ENCODE measurements around the gene ARID5B.
"Not testable (repeated sequence)": the region's sequence is repeated elsewhere in the genome, so short reads cannot be mapped to it uniquely, and the experiment has no call there.

The ARID5B gene

DNA sequence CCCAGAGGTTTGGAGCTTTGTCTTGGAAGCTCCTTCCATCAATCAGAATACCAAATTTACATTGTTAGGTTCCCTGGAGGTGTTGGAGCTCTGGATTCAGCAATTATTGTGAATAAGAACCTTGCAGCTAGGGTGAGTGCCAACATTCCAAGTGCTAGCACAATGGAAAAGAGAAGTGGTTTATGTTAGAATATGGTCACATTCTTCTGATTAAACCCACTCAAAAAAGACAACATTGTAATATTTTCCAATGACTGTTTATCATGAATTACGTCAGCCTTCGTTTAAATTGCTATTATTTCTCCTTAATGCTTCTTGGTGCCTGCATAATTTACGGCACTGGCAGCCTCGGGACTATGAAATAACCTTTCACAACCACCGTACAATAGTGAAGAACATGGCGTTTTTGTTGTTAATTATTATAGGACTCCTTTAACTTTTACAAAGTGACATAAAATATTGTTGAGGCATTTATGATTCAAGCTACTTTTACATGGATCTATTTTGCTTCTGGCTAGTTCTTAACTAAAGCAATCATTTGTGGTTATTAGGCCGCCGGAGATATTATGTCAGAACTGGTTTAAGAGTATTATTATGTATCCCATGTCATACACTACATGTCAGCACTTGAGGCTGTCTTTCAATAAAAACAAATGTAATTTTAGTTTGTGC lies 117.7 kb downstream of the ARID5B start:
- no peak for DNase-seq

DNA sequence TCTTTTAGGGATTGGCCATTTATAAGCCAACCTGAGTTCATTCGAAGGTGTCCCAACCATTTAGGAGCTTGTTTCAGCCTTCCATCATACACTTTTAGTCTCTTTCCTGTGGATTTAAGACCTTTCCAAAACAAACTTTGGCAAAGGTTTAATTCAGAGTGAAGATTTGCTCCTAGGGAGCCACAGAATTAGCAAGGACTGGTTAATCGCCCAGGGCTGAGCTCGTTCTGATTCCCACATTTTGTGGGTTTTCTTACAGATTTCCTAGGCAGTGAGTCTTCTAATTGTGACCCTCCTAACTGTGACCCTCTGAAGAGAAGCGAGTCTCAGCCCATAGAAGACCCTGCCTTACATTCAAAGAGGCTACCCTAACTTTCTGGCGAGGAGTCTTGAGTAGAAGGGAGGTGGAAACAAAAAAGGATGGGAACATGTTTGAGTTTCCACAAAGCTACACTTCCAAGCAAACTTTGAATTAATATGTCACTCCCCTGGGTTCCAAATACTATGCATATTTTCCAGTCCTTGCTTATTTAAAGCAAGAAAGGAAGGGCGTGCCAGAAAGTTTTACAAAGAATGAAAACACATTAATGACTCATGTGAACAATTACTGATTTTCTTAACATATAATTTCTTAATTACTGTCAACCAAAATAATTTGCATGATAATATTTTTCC lies 118.3 kb downstream of the ARID5B start:
- DNase-seq: no peak

DNA sequence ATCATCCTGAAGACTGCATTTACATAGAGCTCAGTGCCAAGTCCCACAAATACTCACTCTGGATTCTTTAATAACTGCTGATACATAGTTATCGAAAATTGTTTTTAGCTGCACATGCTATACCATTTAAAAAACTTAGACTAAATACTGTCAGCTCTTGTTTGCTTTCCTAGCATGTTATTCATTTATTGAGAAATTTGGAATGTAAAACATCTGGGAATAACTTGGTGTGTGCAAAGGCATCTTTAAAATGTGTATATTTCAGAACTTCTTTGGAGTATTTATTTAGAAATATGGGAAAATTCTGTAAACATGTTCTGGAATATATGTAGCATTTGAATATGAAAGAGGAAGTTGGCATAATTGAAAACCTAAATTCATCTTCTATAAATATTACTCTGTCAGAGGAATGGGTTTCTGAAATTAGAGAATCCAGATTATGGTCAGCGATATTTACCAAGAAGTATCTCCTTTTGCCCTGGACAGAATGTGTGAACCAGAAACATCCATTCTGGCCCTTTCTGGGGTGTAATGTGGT lies 119.7 kb downstream of the ARID5B start:
- DNase-seq: no peak

DNA sequence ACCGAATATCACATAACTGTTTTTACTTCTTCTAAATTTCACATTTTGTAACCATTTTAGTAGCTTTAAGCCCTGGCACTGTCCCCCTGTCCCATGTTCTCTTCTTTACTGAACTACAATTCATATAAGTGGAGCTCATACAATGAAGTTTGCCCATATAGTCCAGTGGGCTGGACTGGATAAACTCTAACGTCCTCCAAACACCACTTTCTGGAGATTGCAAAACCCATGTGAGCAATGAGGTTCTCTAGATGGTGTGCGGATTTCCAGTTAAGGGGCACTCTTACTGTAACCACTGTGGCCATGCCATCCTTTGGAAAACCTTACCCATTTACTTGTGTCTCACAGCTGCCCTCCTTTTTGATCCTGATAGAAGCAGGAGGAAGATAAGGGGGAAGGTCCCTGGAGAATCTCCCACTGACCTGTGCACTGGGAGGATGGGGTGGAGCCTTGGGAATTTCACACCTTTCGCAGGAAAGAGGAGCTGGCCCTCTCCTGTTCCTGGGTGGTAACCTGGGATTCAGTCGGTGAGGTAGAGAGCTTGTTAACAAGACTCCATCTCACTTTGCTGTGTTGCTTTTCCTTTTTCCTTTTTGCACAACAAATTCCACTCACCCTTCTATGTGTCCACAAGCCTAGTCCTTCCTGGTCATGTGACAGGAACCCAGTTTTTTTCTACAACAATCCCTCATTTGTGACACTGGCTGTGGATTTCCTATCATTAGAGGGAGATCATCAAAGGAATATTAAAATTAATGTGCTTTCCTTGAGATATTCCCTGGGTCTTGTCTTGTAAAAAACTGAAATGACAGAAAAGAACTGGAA lies 120.7 kb downstream of the ARID5B start:
- no peak for DNase-seq

DNA sequence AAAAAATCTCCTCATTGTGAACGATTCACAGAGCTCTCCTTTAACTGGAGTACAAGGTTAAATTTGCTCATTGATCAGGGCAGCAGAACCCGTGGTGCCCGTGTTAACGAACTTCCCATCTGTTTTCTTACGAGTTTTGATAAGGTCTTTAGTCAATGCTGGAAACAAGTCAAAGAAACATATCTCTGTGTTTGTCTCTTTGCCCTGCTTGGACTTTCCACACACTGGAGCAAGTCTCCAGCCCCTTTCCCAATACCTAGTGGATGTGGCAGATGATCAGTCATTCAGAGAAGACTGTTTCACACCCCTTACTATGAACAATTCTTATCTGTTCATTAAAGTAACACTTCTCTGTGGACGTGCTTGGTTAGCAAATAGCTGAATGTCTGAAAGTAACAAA lies 121.3 kb downstream of the ARID5B start:
- DNase-seq: no peak

DNA sequence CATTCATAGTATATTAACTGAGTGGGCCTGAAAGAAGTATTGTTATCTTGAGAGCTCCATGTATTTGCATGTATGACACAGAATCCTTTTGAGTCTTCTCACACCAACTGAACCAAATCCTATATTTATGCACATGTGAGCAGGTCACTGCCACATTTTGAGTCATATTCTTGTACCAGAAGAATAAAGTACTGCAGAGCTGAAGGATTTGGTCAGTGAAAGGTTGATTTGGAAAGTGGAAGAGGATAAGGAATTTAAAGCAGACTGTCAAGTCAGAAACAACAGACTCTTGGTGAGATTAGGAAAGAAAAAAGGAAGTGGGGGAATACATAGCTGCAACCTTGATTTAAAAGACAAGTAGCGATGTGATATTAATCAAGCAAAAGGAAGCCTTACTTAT lies 121.8 kb downstream of the ARID5B start:
- no peak for DNase-seq

DNA sequence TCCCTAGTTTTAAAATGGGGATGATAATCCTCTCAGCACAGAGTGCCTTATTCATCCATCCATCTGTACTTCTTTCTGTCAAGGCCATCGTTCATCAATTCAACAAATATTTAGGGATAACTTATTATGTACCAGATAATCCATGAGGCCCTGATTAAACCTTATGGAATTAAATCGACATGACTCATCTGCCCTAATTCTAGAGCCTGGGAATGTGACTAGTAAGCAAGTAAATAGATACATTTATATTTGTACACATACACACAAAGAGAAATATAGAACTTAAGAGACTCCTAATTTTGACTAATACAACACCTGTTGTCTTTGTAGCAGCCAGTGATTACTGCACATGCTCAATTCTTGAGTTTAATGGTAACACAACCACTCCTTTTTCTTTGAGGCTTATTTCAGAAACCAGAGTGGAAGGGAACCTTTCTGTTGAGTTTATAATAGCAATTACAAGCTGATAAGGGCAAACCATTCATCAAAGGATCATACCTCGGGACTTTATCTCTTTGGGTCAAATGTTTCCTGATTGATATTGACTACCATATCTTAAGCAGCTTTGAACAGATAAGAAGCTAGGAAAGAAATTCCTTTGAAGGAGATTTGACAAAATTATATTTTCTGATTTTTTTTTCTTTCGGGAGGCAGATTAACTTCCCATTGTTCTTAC lies 122.7 kb downstream of the ARID5B start:
- no peak for DNase-seq

DNA sequence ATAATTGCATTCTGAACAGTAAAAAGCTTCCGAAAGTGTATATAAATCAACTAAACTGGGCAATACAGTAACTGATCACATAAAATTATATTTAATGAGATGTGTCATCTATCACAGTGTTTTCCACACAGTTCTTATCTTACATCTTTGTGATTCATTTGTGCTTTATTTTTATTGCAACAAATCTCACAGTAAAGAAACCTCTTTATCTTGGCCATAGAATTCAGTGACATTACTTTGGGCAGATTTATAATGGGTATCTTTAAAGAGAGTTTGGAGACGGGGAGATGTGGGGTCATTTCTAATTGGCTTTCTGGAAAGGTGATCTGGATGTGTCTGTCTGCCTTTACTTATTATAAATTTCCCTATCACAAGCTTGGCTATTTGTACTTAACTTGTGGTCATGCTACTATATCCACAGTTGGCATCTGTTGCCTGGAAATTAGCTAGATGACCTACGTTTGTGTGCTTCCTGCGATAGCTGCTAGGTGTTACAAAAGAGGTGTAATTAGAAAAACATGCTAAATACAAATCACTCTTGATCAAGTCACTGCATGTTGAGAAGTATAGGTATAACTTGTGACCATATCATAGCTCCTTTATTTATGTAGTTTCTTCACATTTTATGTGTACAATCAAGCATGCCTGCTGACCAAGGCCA lies 123.8 kb downstream of the ARID5B start:
- DNase-seq: no peak

DNA sequence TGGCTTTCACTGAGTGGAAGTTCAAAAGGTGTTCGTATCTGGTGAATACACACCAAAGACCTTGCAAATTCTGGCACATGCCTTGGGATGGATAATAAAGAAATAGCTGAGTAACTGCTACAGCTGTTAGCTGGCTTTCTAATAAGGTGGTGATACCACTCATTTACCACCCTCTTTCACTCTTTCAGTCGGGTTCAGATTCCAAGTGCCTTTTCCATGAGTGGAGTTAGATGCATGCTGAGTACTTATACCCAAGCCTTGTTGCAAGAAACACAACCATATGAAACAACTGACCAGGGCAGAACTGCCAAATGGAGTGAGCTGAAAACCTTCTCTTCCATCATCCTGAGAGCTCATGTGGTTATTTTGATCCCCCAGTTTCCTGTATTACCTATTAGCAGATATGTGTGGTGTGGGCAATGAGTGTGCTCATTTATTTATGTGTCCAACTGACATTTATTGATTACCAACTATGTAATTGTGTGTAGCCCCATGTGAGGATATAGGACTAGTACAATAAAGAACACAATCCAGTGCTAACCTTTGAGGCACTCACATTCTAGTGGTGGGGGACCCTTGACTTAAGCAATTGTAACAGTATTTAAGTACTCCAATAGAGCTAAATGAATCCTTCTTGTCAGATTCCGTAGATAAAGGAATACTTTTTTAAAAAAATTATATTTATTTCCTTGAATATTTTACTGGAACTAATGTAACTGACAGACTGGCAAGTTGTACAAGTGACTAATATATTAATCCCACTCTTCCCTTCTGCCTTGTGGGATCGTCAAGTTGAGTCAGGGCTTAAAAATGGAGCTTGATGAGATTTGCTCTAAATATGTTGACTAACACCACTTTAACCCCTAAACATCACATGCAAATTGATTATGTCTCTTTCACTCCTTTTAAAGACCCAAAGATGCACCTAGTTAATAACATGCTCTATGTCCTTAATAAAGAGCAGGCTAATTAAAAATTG lies 124.7 kb downstream of the ARID5B start:
- no peak for DNase-seq

DNA sequence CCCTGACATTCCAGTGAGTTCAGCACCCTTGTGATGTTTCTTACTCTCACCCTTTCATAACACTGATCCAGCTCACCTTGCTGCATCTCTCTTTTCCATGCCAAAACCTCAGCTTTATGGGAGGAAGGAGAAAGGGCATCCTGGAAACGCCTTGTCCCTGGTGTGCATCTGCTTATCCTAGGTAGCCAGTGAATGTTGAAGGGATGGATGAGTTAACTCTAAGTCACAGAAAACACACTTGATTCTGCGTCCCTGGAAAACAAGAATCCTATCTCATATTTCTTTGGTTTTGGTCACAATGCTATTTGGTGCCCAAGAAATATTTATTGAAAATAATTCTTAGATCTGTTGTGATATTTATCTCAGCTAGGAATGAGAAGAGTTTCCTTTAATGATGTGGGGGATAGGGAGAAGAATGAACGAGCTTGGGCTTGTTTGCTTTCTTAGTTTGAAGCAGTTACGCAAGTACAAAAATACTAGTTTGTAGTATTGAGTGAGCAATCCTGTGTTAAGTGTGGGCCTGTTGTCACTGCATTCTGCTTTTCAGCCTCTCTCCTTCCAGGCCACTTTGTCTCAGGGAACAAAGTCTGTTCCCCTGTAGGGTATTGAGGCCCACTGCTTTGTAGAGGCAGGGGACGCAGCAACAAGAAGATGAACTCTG lies 126.5 kb downstream of the ARID5B start:
- DNase-seq: no peak

DNA sequence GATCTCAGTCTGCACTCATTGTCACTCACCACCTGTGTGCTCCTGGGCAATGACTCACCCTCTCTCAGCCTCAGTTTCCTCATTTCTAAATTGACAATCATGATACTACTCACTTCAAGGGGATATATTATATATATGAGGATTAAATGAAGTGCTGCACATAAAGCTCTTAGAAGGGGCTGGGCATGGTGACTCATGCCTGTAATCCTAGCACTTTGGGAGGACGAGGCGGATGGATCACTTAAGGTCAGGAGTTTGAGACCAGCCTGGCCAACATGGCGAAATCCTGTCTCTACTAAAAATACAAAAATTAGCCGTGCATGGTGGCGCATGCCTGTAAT lies 127.0 kb downstream of the ARID5B start:
- DNase-seq: not testable (repeated sequence)

DNA sequence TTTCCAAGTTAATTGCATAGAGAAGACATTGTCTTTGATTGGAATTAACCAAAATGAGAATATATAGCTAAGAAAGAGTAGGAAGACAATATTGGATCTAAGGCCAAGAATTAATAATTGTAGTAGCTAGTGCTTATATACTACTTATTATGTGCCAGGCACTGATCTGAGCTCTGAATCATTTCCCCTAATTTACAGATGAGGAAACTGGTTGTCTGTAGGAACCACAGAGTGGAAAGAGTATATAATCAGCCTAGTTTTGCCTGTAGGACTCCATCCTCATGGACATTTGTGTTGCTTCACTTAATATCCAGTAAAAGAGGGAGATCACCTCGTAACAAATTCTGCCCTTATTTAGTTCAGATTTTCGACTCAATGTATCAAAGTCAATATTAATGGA lies 127.9 kb downstream of the ARID5B start:
- DNase-seq: no peak

DNA sequence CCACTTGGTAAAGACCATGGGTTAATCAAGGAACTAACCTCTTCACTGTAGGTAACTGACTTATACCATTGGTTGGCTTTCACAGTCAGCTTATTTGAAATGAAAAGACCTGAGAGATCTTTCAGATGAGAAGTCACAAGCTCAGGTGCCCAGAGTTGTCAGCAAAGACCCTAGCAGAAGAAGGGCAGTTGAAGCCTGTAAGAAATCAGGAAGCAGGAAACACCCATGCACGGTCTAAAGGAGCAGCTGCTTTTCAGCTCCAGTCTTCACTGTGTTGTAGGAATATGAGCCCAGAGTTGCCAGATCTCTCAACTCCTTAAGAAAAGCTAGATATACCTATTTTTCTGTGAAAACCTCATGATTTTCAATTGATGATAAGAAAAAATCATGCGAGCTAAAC lies 130.0 kb downstream of the ARID5B start:
- no peak for DNase-seq

DNA sequence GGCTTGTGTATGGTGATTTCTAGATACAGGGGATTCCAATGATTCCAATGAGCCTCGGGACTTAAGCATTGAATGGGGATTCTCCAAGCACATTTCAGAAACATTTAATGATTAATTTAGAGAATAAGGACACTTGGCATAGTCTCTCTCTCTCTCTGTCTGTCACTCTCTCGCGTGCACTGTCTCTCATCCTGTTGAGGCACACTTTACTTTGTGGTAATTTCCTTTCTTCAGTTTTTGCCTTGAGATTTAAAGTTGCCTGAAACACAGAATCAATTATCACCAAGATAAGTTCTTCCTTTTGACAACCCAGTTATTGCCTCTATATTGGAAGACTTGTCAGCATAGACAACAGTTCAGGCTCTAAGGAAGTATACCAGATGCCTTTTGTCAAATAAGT lies 131.6 kb downstream of the ARID5B start:
- no peak for DNase-seq

DNA sequence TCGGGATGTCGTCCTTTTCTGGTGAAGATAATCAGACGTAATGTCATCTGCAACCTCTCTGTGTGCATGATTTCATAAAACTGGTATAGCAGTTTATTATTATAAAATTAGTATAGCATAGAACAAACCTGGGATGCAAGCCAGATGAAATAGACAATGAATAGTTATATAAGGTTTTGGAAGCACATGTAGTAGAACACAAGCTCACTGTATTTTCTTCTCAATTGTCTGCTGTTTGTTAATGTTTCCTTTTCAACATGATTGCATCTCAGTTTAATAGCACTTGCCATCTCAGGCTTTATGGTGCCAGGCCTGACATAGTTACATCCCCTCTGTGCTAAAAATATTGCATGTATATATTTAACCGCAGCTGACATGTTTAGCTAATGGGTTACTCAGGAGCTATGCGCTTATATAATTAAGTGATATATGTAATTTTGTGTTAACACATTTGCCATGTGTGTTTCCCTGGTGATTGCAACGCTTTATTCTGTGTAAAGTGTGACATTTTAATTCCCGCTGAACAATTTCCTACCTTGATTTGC lies 132.7 kb downstream of the ARID5B start:
- DNase-seq: no peak

DNA sequence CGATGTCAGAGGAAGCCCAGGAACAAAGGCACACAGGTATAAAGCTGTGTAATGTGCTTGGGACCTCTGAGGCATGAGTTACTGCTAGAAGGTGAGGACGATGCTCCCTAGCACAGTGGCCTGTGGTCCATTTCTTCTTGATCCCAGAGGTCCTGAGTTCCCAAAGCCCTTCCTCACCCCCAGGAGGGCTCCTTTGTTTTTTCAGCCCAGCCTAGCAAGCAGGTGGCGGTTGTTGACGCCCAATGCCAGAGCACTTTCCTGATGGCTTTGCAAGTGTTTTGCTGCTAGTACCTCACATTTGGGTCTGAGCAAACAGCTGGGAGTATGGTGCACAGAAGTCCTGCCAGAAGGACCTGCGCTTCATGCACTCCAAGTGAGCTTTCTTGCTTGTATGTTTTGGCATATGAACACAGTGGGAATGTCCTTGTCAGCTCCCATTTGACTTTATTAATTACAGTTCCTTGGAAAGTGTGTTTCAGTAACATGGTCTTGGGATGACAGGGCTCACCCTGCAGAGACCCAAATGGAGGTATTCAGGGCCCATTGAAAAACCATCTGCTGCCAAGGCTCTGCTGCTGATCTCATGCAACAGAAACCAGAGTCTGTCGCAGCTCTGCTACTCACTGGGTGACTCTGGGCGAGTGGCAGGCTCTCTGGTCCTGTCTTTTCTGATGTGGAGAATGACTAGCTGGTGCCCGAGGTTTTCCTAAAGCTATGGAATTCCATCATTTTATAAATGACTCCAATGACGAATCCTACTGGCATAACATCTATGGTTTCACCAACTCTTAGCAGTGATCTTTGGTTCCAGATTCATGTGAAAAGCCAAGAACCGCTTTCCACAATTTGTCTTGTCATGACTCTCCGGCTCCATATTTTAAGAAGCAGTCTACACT lies 134.9 kb downstream of the ARID5B start:
- DNase-seq: peak; percentile 43 to 80

DNA sequence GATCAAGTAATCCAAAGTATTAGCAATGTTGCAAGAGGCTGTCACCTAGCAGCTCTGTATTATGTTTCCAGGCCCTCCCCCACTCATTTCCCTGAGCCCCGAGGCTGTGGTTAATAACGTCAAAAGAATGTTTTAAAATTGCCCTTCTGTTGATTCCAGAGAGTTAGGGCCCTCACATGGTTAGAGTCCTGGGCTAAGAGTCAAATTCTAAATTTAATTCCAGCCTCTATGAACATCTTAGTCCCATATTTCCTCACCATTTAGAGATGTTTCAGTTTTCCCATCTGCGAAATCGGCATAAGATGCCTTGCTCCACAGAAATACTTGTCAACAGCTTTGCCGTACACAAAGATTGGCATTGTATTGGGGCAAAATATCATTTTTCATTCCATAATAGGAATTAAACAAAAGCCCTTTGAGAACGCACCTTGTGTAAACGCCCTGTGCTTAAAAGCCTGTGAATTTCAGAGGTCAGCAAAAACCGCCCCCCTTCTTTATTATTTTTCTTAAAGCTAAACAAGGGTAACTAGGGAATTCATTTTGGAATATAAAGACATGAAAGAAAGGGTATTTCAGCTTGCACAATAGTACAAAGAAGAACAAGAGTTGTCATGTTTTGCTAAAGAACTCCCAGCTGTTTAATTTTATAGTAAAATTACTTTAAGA lies 135.8 kb downstream of the ARID5B start:
- no peak for DNase-seq

DNA sequence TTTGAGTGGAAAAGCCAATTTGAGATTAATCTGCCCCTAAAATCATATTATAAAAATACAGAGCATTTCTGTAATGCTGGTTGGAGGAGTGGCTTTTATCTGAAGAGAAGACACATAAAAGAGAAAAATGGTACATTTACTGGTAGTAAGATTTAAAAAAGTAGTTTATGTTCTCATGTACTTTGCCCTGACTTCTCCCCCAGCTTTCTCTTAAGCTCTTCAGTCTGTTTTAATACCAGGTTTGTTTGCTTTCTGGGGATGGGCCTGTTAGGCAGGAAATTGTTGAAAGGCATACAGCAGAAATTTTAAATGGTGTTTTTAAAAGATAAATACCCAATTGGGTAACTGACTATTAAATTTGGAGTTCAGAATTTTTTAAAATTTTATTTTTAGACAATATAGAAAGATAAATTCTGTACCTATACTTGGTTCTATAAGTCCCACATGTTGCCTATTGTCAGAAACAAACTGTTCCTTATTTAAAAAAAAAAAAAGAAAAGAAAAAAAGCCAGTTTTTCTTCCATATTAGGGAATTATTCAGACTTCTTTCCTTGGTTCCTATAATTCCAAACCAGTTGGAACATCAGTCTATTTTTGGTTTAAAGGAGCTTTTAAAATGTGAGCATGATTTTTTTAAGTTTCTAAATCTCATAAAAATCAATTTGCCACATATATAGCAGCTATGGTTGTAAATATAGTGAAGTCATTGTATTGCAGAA lies 136.6 kb downstream of the ARID5B start:
- DNase-seq: no peak
